Fibroblast of lung (primary cell): Measurements from ENCODE around the gene GINS1. TPM values are rescaled to one million over a fixed set of nuclear protein-coding genes. Genes with fewer than 3 reads are reported as not detected.

Experiments used
- DNase-seq, 2 donors: peaks; one replicate each; pipeline versions ENCODE4 v3.0.0 to v3.0.0-alpha.2; 2010; ENCODE audit warnings: low read depth in 2 of 2
- H2AFZ ChIP-seq: 2 replicates; pipeline ENCODE4 v1.5.1; 2012; ENCODE audit warnings: low read length, control low read depth, inconsistent platforms
- H3K27ac ChIP-seq: 2 replicates; pipeline ENCODE4 v1.5.1; 2011; ENCODE audit warnings: low read length, control low read depth; ENCODE audit not compliant: insufficient read depth
- H3K27me3 ChIP-seq: 2 replicates; pipeline ENCODE4 v1.5.1; 2011; ENCODE audit warnings: mild to moderate bottlenecking, low read length; ENCODE audit not compliant: control insufficient read depth, insufficient read depth
- H3K36me3 ChIP-seq: 2 replicates; pipeline ENCODE4 v1.5.1; 2011; ENCODE audit warnings: low read length; ENCODE audit not compliant: control insufficient read depth, insufficient read depth
- H3K4me1 ChIP-seq: 2 replicates; pipeline ENCODE4 v1.5.1; 2011; ENCODE audit warnings: low read length; ENCODE audit not compliant: control insufficient read depth, insufficient read depth; ENCODE audit errors: extremely low read depth
- H3K4me2 ChIP-seq: 2 replicates; pipeline ENCODE4 v1.5.1; 2011; ENCODE audit warnings: low read length, control low read depth; ENCODE audit not compliant: insufficient read depth; ENCODE audit errors: extremely low read depth
- H3K4me3 ChIP-seq, 4 experiments: fragments of 200-600 bp in 1 of 4; sonication (generic) in 1 of 4; replicated peaks in 1 of 4; 2 replicates each; pipeline ENCODE4 v1.5.1; 2011 to 2016; ENCODE audit warnings: low read length in 4 of 4, low read depth in 3 of 4, mild to moderate bottlenecking in 3 of 4, control low read depth in 2 of 4, inconsistent platforms in 1 of 4, mixed read lengths in 1 of 4; ENCODE audit not compliant: insufficient read depth in 1 of 4; ENCODE audit errors: control extremely low read depth in 1 of 4
- H3K79me2 ChIP-seq: 2 replicates; pipeline ENCODE4 v1.5.1; 2012; ENCODE audit warnings: mild to moderate bottlenecking, low read length, inconsistent platforms; ENCODE audit not compliant: control insufficient read depth, insufficient read depth
- H3K9ac ChIP-seq: 2 replicates; pipeline ENCODE4 v1.5.1; 2011; ENCODE audit warnings: mild to moderate bottlenecking, low read length, control low read depth; ENCODE audit not compliant: insufficient read depth
- H3K9me3 ChIP-seq: 2 replicates; pipeline ENCODE4 v1.5.1; 2012; ENCODE audit warnings: low read depth, low read length; ENCODE audit not compliant: control insufficient read depth, insufficient read depth
- H4K20me1 ChIP-seq: 2 replicates; pipeline ENCODE4 v1.5.1; 2011; ENCODE audit warnings: low read length; ENCODE audit not compliant: control insufficient read depth, insufficient read depth; ENCODE audit errors: extremely low read depth
- CTCF ChIP-seq, 2 donors: IDR thresholded peaks in 1 of 2; conservative IDR thresholded peaks in 1 of 2; 1 replicate in 1 of 2; 2 replicates in 1 of 2; pipeline ENCODE4 v1.5.1; 2011 to 2012; ENCODE audit warnings: low read length in 2 of 2, control low read depth in 1 of 2, inconsistent platforms in 1 of 2, low read depth in 1 of 2, mild to moderate bottlenecking in 1 of 2
- EZH2 ChIP-seq: IDR thresholded peaks from 2 replicates; pipeline ENCODE4 v1.5.1; 2012; ENCODE audit warnings: low read length, control low read depth, mild to moderate bottlenecking; ENCODE audit errors: missing control alignments
- polyA plus RNA-seq, 2 donors: library from polyadenylated mRNA; depleted of rRNA in 1 of 2; stranded (reverse) in 1 of 2; unstranded in 1 of 2; fragments of >200 nt; gene quantifications; 2 replicates each; pipeline ENCODE4 v1.2.1, GENCODE V29; 2011 to 2012; ENCODE audit warnings: missing spikeins in 1 of 2
- total RNA-seq: library from RNA; depleted of rRNA; stranded (reverse); fragments of >200 nt; gene quantifications from 2 replicates; pipeline ENCODE4 v1.2.1, GENCODE V29; 2014

GINS1 gene
- total and polyA plus RNA-seq, 2 donors (not counting 1 experiment from before 2014, with no cell fraction given), result 3.0 to 5.6 TPM

DNA sequence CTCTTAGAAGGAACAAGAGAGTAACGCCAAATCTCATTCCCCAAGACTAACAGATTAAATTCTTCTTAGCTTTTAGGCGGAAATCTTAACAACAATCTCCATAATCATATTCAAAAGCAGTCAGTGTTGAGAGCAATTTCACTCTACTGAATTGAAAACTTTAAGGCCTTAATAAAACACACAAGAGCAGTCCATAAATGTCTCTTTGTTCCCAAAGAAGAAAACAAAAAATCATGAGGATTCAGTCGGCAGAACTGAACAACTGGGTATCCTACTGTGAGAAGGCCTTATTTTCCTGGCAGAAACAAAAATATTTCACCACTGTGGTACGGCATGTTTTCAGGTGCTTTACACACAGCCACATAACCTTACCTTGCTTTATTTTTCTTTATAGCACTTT lies 31.2 kb upstream of the GINS1 start:
- no peak overlapping the region for H3K9ac ChIP-seq
- H3K27me3 ChIP-seq, result no peaks in the 10 kb centered on the region
- H4K20me1 ChIP-seq, result no peaks in the 10 kb centered on the region
- no peak overlapping the region for H2AFZ ChIP-seq
- H3K4me1 ChIP-seq, result peaks cover 3% of the 10 kb centered on the region
- no peaks in the 10 kb centered on the region for H3K9me3 ChIP-seq
- H3K79me2 ChIP-seq, result peaks cover 68% of the 10 kb centered on the region
- H3K36me3 ChIP-seq, result no peaks in the 10 kb centered on the region
- H3K4me3 ChIP-seq, result no peak overlapping the region
- no peak overlapping the region for H3K27ac ChIP-seq
- no peak for DNase-seq
- no peak overlapping the region for H3K4me2 ChIP-seq
- TF ChIP-seq EZH2, result no peak
- TF ChIP-seq CTCF (conservative IDR thresholded peaks at IDR 0.05 in 1 of 2, IDR thresholded peaks at IDR 0.05 in 1 of 2; ENCODE audit: low read depth in 1 of 2, low read length in 2 of 2), result no peak

GRCh38 chr20:25376886-25377285 lies 30.6 kb upstream of the GINS1 start:
- H3K9ac ChIP-seq, result no peak overlapping the region
- no peak overlapping the region for H3K4me2 ChIP-seq
- H3K4me1 ChIP-seq, result peaks cover 3% of the 10 kb centered on the region
- TF ChIP-seq EZH2 (no peak), CTCF (conservative IDR thresholded peaks at IDR 0.05 in 1 of 2, IDR thresholded peaks at IDR 0.05 in 1 of 2; ENCODE audit: low read depth in 1 of 2, low read length in 2 of 2) (no peak)
- H3K9me3 ChIP-seq, result no peaks in the 10 kb centered on the region
- H2AFZ ChIP-seq, result no peak overlapping the region
- DNase-seq, result no peak
- H3K27me3 ChIP-seq, result no peaks in the 10 kb centered on the region
- no peak overlapping the region for H3K27ac ChIP-seq
- no peaks in the 10 kb centered on the region for H3K36me3 ChIP-seq
- no peak overlapping the region for H3K4me3 ChIP-seq
- H3K79me2 ChIP-seq, result peaks cover 70% of the 10 kb centered on the region
- H4K20me1 ChIP-seq, result no peaks in the 10 kb centered on the region

GRCh38 chr20:25378189-25378883 lies 29.1 kb upstream of the GINS1 start:
- H3K27me3 ChIP-seq, result no peaks in the 10 kb centered on the region
- H3K9ac ChIP-seq, result no peak overlapping the region
- no peak for TF ChIP-seq EZH2
- TF ChIP-seq CTCF (conservative IDR thresholded peaks at IDR 0.05 in 1 of 2, IDR thresholded peaks at IDR 0.05 in 1 of 2; ENCODE audit: low read depth in 1 of 2, low read length in 2 of 2), result no peak
- H3K27ac ChIP-seq, result no peak overlapping the region
- no peak overlapping the region for H2AFZ ChIP-seq
- no peak overlapping the region for H3K4me2 ChIP-seq
- no peaks in the 10 kb centered on the region for H3K4me1 ChIP-seq
- H4K20me1 ChIP-seq, result no peaks in the 10 kb centered on the region
- no peak overlapping the region for H3K4me3 ChIP-seq
- H3K36me3 ChIP-seq, result no peaks in the 10 kb centered on the region
- H3K79me2 ChIP-seq, result peaks cover 85% of the 10 kb centered on the region
- no peaks in the 10 kb centered on the region for H3K9me3 ChIP-seq
- DNase-seq, result no peak
